MG63 (cell line): ENCODE measurements around the gene KRTAP12-3. TPM values are rescaled to one million over a fixed set of nuclear protein-coding genes. Genes with fewer than 3 reads are reported as not detected.
"Not testable (repeated sequence)": the region's sequence is repeated elsewhere in the genome, so short reads cannot be mapped to it uniquely, and the experiment has no call there.

Source experiments
- DNase-seq: peaks from one replicate; pipeline ENCODE4 v3.0.0-alpha.2; 2020
- H3K27me3 ChIP-seq: fragments of 250-450 bp; sonication (Bioruptor Pico); 2 replicates; pipeline ENCODE4 v1.5.1; 2020; ENCODE audit warnings: mild to moderate bottlenecking, moderate library complexity
- H3K36me3 ChIP-seq: fragments of 250-450 bp; sonication (Bioruptor Pico); 2 replicates; pipeline ENCODE4 v1.5.1; 2020; ENCODE audit warnings: mild to moderate bottlenecking, moderate library complexity
- H3K4me3 ChIP-seq: fragments of 250-450 bp; sonication (Bioruptor Pico); 2 replicates; pipeline ENCODE4 v1.5.1; 2020; ENCODE audit warnings: mild to moderate bottlenecking, moderate library complexity
- H3K9me3 ChIP-seq: fragments of 250-450 bp; sonication (Bioruptor Pico); 2 replicates; pipeline ENCODE4 v1.5.1; 2020; ENCODE audit warnings: mild to moderate bottlenecking, moderate library complexity
- total RNA-seq: library from RNA; depleted of rRNA; stranded (reverse); fragments of >200 nt; shearing (Covaris generic); gene quantifications from 2 replicates; pipeline ENCODE4 v1.2.3, GENCODE V29; 2014; ENCODE audit warnings: low replicate concordance

The KRTAP12-3 gene
- total RNA-seq, 1 experiment from 2014 or later, result not detected

GRCh38 chr21:44643741-44644310 lies 13.9 kb upstream of the KRTAP12-3 start:
- H3K27me3 ChIP-seq, result no peaks in the 10 kb centered on the region; the same call in none of the 2 replicates
- no peak for DNase-seq
- H3K9me3 ChIP-seq, result peaks cover 19% of the 10 kb centered on the region
- H3K4me3 ChIP-seq, result no peak overlapping the region
- H3K36me3 ChIP-seq, result no peaks in the 10 kb centered on the region

DNA sequence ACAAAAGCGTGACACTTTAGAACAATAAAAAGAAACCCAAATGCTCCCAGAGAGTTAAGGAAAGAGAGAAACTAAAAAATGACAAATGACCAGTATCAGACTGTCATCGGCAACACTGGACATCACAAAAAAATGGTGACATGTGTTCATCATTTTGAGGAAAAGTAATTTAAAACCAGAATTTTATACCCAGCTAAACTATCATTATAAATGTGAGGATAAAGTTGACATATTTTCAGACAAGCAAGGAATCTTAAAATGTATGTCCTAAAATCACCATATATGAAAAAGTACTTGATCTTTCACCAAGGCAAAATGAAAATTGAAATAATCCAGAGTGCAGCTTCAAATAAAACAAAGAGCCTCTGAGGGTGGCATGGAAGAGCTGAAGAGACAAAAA lies 12.9 kb upstream of the KRTAP12-3 start:
- Histone ChIP-seq H3K4me3 (no peak overlapping the region), H3K36me3 (no peaks in the 10 kb centered on the region), H3K27me3 (no peaks in the 10 kb centered on the region; the same call in none of the 2 replicates), H3K9me3 (peaks cover 19% of the 10 kb centered on the region)
- DNase-seq, result no peak

GRCh38 chr21:44646366-44647221 lies 11.1 kb upstream of the KRTAP12-3 start, which contains the start of gene KRTAP10-11:
Gene KRTAP10-11, plus strand, starts transcription at chr21:44646414. Its CDS starts 45 bp downstream, at chr21:44646459.
- DNase-seq, H3K4me3 ChIP-seq, H3K27me3 ChIP-seq, H3K36me3 ChIP-seq: not testable (repeated sequence)
- peaks cover 19% of the 10 kb centered on the region for H3K9me3 ChIP-seq

GRCh38 chr21:44647222-44647552 lies 10.5 kb upstream of the KRTAP12-3 start:
- no peaks in the 10 kb centered on the region; the same call in none of the 2 replicates for H3K27me3 ChIP-seq
- no peak overlapping the region for H3K4me3 ChIP-seq
- DNase-seq, result no peak
- peaks cover 19% of the 10 kb centered on the region for H3K9me3 ChIP-seq
- H3K36me3 ChIP-seq, result no peaks in the 10 kb centered on the region

GRCh38 chr21:44648557-44649311 lies 9.0 kb upstream of the KRTAP12-3 start:
- H3K4me3 ChIP-seq, result no peak overlapping the region
- peaks cover 15% of the 10 kb centered on the region for H3K9me3 ChIP-seq
- H3K27me3 ChIP-seq, result no peaks in the 10 kb centered on the region; the same call in none of the 2 replicates
- H3K36me3 ChIP-seq, result no peaks in the 10 kb centered on the region
- no peak for DNase-seq

GRCh38 chr21:44649521-44650100 lies 8.1 kb upstream of the KRTAP12-3 start:
- Histone ChIP-seq H3K36me3 (no peaks in the 10 kb centered on the region), H3K27me3 (no peaks in the 10 kb centered on the region; the same call in none of the 2 replicates), H3K4me3 (no peak overlapping the region)

GRCh38 chr21:44650265-44650972 lies 7.3 kb upstream of the KRTAP12-3 start:
- no peak for DNase-seq
- Histone ChIP-seq H3K27me3 (no peaks in the 10 kb centered on the region; the same call in none of the 2 replicates), H3K9me3 (peaks cover 3% of the 10 kb centered on the region), H3K36me3 (no peaks in the 10 kb centered on the region), H3K4me3 (no peak overlapping the region)

More at GRCh38 chr21:44649521-44650100, 8.1 kb upstream of the KRTAP12-3 start:
- DNase-seq, result no peak
- peaks cover 9% of the 10 kb centered on the region for H3K9me3 ChIP-seq

DNA sequence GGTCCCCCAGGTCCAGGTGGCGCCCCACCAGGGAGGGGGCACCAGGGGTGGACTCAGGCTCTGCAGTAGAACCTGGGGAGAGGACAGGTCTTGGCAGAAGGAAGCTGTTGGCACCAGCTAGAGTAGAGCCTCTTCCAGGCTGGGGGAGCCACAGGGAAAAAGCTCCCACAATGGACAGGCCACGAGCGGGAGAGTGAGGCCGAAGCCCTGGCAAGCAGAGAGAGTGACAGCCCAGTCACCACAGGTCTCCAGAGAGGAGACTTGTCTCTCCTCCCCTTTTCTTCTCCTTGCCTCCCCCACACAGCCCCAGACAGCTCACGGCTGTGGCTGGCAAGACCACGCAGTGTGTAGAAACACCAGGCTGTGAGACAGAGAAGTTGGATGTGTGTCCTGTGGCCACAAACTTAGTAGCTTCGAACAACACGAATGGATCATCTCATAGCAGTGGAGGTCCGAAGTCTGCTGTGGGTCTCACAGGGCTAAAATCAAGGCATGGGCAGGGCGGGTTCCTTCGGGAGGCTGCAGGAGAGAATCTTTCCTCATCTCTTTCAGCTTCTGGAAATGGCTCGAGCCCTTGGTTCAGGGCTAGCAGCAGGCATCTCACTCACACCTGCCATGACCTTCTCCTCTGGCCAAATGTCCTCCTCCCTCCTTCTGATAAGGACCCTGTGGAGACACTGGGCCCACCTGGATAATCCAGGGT lies 6.6 kb upstream of the KRTAP12-3 start:
- Histone ChIP-seq H3K36me3 (no peaks in the 10 kb centered on the region), H3K4me3 (no peak overlapping the region), H3K27me3 (no peaks in the 10 kb centered on the region; the same call in none of the 2 replicates), H3K9me3 (peaks cover under 1% of the 10 kb centered on the region; the same call in 1 of the 2 replicates)
- no peak for DNase-seq

- Histone ChIP-seq H3K36me3 (no peaks in the 10 kb centered on the region), H3K9me3 (peaks cover 10% of the 10 kb centered on the region), H3K4me3 (no peak overlapping the region), H3K27me3 (no peaks in the 10 kb centered on the region)
- no peak for DNase-seq
Observed at GRCh38 chr21:44653123-44653522, 4.6 kb upstream of the KRTAP12-3 start.

- H3K27me3 ChIP-seq, result no peaks in the 10 kb centered on the region
- no peaks in the 10 kb centered on the region for H3K36me3 ChIP-seq
- H3K9me3 ChIP-seq, result peaks cover 10% of the 10 kb centered on the region
- DNase-seq, result no peak
- no peak overlapping the region for H3K4me3 ChIP-seq
Observed at GRCh38 chr21:44653656-44654575, 3.8 kb upstream of the KRTAP12-3 start.

DNA sequence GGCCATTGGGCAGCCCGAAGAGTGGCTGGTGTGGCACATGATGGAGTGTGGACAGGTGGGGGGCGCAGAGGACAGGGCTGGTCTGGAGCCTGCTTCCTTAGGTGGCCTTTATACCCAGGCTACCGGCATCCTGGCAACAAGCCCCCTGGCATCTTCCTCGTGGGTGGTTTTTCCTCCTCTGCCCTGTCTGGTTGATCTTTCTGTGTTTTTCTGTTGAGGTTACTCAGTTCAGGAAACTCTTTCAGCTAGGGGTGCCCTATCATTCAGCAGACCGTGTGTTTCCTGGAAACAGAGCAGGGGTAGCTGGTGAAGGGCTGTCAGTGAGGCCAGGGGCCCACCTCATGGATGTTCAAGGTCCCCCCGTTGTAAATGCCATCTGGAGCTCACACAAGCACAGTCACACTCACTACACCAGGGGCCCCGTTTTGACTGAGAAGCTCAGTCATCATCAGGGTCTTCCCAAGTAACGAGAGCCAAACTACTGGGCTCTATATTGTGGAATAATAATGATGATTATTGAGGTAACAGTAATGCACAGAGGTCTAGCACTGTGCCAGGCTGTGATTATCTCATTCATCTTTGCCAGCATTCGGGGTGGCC lies 3.1 kb upstream of the KRTAP12-3 start, which contains the start of gene KRTAP12-4:
KRTAP12-4 (minus strand) TSS at position 84 of the 600 bp plus-strand sequence; CDS start at position 39, 45 bp downstream.
- Histone ChIP-seq H3K27me3 (no peaks in the 10 kb centered on the region), H3K4me3 (no peak within 1 kb of the TSS), H3K36me3 (no peaks in the 10 kb centered on the region), H3K9me3 (peaks cover 10% of the 10 kb centered on the region)
- DNase-seq, result no peak

DNA sequence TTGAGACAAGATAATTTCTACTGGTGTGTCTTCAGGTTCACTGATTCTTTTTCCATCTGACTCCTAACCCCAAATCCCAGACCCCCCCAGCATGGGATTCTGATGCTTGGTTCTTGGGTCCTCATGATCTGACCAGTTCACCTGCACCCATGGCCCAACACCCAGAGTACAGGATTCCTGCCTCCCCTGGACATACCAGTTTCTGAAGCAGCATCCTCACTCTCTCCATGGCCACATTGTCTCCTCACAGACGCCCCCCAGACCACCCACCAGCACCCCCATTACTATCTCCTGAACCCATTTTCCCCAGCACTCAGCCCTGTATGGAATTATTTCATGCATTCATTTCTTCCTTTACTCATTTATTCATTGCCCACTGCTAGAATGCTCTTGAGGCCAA lies 864 bp upstream of the KRTAP12-3 start:
- no peaks in the 10 kb centered on the region for H3K36me3 ChIP-seq
- H3K27me3 ChIP-seq, result no peaks in the 10 kb centered on the region
- peaks cover 10% of the 10 kb centered on the region for H3K9me3 ChIP-seq
- DNase-seq, result no peak
- H3K4me3 ChIP-seq, result no peak overlapping the region

DNA sequence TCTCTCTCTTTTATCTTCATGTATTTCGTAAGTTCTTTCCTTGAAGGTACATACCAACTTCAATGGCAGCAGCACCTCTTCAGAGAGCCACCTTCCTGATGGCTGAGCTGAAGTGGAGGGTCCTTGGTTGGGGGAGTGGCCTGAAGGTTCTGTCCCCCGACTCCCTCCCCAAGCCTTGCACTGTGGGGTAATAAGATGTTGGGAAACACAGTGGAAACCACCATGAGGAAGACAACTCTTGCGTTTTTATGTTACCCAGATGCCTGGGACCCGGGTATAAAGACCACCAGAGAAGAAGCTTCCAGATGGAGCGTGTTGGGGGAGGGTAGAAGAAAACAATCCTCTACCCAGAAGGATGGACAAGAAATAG lies 794 bp downstream of the KRTAP12-3 start:
- Histone ChIP-seq H3K27me3 (no peaks in the 10 kb centered on the region), H3K9me3 (peaks cover 10% of the 10 kb centered on the region), H3K4me3 (no peak overlapping the region), H3K36me3 (no peaks in the 10 kb centered on the region)
- no peak for DNase-seq

DNA sequence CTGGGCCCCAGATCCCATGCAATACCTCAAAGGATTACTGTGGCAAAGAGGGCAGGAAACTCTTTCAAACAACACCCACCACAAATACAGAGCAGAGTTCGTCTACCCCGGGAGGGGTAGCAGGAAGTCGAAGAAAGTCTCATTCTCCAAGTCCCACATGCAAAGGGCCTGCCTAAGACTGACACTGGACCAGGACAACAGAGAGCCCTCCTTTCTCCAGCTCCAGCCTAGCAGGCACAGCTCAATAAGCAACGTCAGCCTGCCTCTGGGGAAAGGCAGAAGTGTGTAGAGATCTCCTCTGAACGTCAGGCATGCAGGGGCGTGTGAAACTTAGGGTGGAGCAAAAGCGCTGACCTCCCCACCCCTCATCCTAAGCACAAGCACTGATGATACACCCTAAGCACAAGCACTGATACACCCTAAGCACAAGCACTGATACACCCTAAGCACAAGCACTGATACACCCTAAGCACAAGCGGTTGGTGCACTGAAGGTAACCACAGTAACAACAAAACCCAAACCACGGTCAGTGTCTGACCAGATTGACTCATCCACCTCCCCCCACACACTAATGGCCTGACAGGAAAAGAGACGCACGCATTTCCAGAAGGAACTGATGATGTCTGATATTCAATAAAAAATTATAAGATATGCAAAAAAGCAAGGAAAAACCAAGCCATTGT lies 1.3 kb downstream of the KRTAP12-3 start:
- Histone ChIP-seq H3K4me3 (no peak overlapping the region), H3K36me3 (no peaks in the 10 kb centered on the region), H3K9me3 (peaks cover 10% of the 10 kb centered on the region), H3K27me3 (no peaks in the 10 kb centered on the region)
- DNase-seq, result no peak
